GM12892 (cell line): Measurements from ENCODE around the gene FRRS1L.

ENCODE experiments used
- POLR2A ChIP-seq: IDR thresholded peaks from 2 replicates; pipeline ENCODE4 v1.6.1; 2011; ENCODE audit warnings: low read depth, low read length, control low read depth
- POLR2AphosphoS5 ChIP-seq: IDR thresholded peaks from 2 replicates; pipeline ENCODE4 v1.6.1; 2011; ENCODE audit warnings: low read depth, low read length, control low read depth
- TAF1 ChIP-seq: IDR thresholded peaks from 2 replicates; pipeline ENCODE4 v1.6.1; 2011; ENCODE audit warnings: low read depth, mild to moderate bottlenecking, control low read depth, low read length, borderline replicate concordance

GRCh38 chr9:109101202-109101595, 65.8 kb downstream of the FRRS1L start:
- TF ChIP-seq POLR2A (no peak), POLR2AphosphoS5 (no peak), TAF1 (no peak)
